ENCODE measurements around the gene RNF212. TPM values are rescaled to one million over a fixed set of nuclear protein-coding genes. Genes with fewer than 3 reads are reported as not detected.

The RNF212 gene
- polyA plus RNA-seq, 1 donor, result 1.8 TPM

DNA sequence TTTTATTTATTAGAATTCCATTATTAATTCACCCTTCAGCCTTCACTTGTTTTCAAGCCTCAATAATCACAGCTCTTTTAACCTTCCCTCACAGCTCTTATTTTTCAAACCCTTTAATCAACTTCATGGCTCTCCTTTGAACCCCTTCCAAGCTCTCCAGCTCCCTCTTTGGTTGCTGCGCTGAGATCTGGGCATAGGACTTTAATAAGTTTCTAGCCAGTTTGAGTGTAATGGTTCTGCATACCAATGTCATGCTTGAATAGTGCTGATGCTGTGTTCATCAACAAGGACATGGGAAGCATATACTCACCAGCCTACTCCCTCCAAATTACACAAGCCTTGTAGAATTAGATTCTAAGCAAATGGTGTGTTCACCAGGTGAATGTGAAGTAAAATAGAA, 3.5 kb upstream of the RNF212 start:
- no peaks in the 10 kb centered on the region for H3K36me3 ChIP-seq (ENCODE audit: control insufficient read depth, insufficient read depth, low read length)
- no CpG with 5 or more reads among the region's 1 CpG for WGBS (ENCODE audit: insufficient coverage, low lambda C conversion rate)
- no peak for DNase-seq
- peaks cover 3% of the 10 kb centered on the region for H3K27me3 ChIP-seq (ENCODE audit: control insufficient read depth, insufficient read depth, low read length)
- no peaks in the 10 kb centered on the region for H3K9me3 ChIP-seq (ENCODE audit: control insufficient read depth, low read depth, low read length)
- H3K4me3 ChIP-seq (ENCODE audit: low read length), result no peak overlapping the region
- H3K4me1 ChIP-seq (ENCODE audit: control insufficient read depth, insufficient read depth, low read length), result no peaks in the 10 kb centered on the region
- no peak overlapping the region for H3K27ac ChIP-seq (ENCODE audit: low read length)

DNA sequence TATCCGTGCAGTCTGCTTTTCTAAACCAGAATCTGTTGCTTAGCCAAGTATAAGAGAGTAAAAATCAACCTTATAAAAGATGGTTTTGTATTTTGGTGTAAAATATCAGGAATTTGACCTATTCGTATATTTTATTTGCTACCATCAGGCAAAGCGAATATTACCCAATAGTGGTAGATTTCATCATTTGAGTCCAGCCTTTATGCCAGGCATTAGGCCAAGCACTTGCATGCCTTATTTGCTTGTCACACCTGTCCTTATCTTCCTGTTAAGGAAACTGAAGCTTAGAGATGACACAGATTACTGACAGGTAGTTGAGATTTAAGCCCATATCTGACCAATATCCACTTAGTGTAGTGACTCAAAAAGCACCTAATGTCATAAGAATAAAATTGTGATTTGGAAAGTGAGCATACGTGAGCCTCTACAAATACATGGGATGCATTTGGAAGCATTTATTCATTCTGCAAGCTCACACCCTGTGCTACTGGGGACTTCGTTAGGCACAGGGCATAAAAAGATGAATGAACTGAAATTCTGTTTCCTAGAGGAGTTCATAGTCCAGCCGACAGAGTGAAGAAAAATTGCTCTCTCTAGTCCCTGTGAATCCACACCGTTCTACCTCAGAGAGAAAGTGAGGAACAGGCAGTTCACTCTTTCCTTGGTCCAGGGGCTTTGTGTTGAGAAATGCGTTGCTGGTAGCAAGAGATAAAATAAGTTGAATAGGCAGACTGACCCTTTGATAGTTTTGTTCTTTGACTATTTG, 2.3 kb upstream of the RNF212 start:
- 72% methylated on average over 4 of the region's 8 CpGs for WGBS (ENCODE audit: insufficient coverage, low lambda C conversion rate)
- Histone ChIP-seq H3K36me3 (ENCODE audit: control insufficient read depth, insufficient read depth, low read length) (no peaks in the 10 kb centered on the region), H3K27ac (ENCODE audit: low read length) (no peak overlapping the region), H3K4me3 (ENCODE audit: low read length) (no peak overlapping the region), H3K9me3 (ENCODE audit: control insufficient read depth, low read depth, low read length) (no peaks in the 10 kb centered on the region), H3K27me3 (ENCODE audit: control insufficient read depth, insufficient read depth, low read length) (peaks cover 7% of the 10 kb centered on the region), H3K4me1 (ENCODE audit: control insufficient read depth, insufficient read depth, low read length) (no peaks in the 10 kb centered on the region)
- DNase-seq, result peak in 1 of 2 donors; percentile 8

DNA sequence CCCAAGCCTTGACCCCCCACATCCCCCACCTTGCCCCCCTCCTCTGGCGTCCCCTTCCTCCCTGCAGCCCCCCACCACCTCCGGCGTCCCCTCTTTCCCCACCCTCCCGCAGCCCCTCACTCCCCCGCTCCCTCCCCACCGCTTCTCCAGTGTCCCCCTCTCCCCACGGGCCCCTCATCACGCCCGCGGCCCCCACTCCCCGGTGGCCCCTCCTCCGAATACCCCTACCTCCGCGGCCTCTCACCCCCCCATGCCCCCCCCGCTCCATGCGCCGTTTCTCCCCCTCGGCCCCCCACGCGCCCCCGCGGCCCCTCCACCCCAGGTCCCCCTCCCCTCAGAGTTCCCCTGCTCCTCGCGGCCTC, 562 bp downstream of the RNF212 start:
- Histone ChIP-seq H3K27ac (ENCODE audit: low read length) (no peak overlapping the region), H3K4me3 (ENCODE audit: low read length) (no peak overlapping the region), H3K4me1 (ENCODE audit: control insufficient read depth, insufficient read depth, low read length) (peaks cover 5% of the 10 kb centered on the region), H3K36me3 (ENCODE audit: control insufficient read depth, insufficient read depth, low read length) (no peaks in the 10 kb centered on the region), H3K27me3 (ENCODE audit: control insufficient read depth, insufficient read depth, low read length) (peaks cover 7% of the 10 kb centered on the region), H3K9me3 (ENCODE audit: control insufficient read depth, low read depth, low read length) (no peaks in the 10 kb centered on the region)
- no CpG with 5 or more reads among the region's 24 CpGs for WGBS (ENCODE audit: insufficient coverage, low lambda C conversion rate)
- no peak for DNase-seq

DNA sequence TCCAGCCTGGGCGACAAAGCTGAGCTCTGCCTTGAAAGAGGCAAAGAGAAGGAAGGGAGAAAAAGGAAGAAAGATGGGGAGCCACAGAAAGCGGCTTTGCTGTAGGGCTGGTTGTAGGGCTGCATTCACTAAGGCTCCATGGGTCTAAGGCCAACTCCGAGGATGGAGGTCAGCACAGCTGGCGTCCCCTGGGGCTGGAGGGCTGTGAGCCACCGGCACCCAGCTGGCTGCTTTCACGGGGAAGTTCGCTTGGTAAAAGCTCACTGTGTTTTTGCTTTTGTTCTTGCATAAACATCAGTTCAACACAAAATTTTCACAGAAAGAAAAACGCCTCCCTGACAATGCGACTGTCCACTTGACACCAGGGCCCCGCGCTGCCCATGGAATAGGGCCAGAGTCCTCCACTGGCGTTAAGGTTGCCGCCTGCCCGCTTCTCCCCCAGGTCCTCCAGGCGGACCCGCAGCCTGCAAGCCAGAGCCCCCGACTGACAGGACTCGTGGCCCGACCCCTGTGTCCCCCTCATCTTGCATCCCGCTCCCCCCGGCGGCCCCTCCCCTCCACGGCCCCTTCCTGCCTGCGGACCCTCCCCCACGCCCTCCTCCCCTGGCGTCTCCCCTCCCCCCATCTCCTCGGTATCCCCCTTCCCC, 1.1 kb downstream of the RNF212 start:
- WGBS (ENCODE audit: insufficient coverage, low lambda C conversion rate), result 80% methylated on average over 1 of the region's 27 CpGs
- Histone ChIP-seq H3K27me3 (ENCODE audit: control insufficient read depth, insufficient read depth, low read length) (peaks cover 7% of the 10 kb centered on the region), H3K36me3 (ENCODE audit: control insufficient read depth, insufficient read depth, low read length) (no peaks in the 10 kb centered on the region), H3K4me1 (ENCODE audit: control insufficient read depth, insufficient read depth, low read length) (peaks cover 5% of the 10 kb centered on the region), H3K9me3 (ENCODE audit: control insufficient read depth, low read depth, low read length) (no peaks in the 10 kb centered on the region), H3K4me3 (ENCODE audit: low read length) (no peak overlapping the region), H3K27ac (ENCODE audit: low read length) (no peak overlapping the region)
- DNase-seq, result no peak

DNA sequence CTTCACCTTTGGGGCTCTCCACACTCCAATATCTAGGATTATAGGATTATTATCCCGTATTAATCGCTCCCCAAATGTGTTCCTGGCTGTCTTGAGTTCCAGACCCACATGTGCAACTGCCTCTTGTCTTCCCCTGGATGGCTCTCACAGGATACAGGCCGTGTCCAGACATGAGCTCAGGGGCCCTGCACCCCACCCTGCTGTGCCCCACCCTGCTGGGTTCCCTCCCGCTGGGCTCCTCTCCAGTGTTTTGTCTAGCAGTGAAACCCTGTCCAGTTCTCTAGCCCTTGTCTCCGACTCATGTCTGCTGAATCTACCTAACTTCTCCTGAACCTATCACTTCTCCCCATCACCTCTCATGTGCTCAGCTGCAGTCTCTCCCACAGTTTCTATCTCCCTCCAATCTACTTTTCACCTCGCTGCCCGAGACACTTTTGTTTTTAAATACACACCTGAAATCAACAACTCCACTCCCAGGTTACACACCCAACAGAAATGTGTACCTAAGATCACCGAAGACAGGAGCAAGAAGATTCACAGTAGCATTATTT, 2.0 kb downstream of the RNF212 start:
- H3K27ac ChIP-seq (ENCODE audit: low read length), result no peak overlapping the region
- H3K36me3 ChIP-seq (ENCODE audit: control insufficient read depth, insufficient read depth, low read length), result no peaks in the 10 kb centered on the region
- peaks cover 7% of the 10 kb centered on the region for H3K27me3 ChIP-seq (ENCODE audit: control insufficient read depth, insufficient read depth, low read length)

DNA sequence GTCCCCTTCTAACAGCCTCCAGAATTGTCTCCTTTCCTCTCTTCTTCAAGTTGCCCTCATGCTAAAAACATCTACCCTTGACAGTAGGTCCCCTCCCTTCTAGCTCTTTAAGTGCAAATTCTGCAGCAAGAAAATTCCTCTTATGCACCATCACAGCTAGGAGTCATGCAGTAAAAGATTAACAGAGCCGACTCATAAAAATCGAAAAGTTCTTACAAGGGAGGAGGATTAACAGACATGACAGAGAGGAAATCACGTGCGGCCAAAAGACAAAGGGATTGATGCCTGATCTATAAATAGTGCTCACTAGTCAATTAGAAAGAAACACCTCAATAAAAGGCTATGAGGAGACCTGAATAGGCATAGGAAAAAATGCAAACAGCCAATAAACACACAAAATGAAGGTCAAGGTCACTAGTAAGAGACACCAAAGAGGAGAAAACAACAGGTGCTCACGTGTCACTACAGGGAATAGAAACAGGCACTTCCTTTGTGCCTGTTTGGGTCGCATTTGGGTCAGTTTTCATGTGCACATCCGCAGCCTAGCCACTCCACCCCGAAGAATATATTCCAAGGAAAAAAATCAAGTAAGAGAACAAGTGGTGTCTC, 3.4 kb downstream of the RNF212 start:
- no peak overlapping the region for H3K27ac ChIP-seq (ENCODE audit: low read length)
- no peaks in the 10 kb centered on the region for H3K36me3 ChIP-seq (ENCODE audit: control insufficient read depth, insufficient read depth, low read length)
- peaks cover 5% of the 10 kb centered on the region for H3K4me1 ChIP-seq (ENCODE audit: control insufficient read depth, insufficient read depth, low read length)
- H3K27me3 ChIP-seq (ENCODE audit: control insufficient read depth, insufficient read depth, low read length), result peaks cover 7% of the 10 kb centered on the region
- WGBS (ENCODE audit: insufficient coverage, low lambda C conversion rate), result no CpG with 5 or more reads among the region's 8 CpGs
- DNase-seq, result peak; percentile 19 to 71
- no peaks in the 10 kb centered on the region for H3K9me3 ChIP-seq (ENCODE audit: control insufficient read depth, low read depth, low read length)
- H3K4me3 ChIP-seq (ENCODE audit: low read length), result no peak overlapping the region

More for the DNA sequence above, 2.0 kb downstream of the RNF212 start:
- WGBS (ENCODE audit: insufficient coverage, low lambda C conversion rate), result 38% methylated on average over 2 of the region's 8 CpGs
- DNase-seq, result no peak
- Histone ChIP-seq H3K4me3 (ENCODE audit: low read length) (no peak overlapping the region), H3K4me1 (ENCODE audit: control insufficient read depth, insufficient read depth, low read length) (peaks cover 5% of the 10 kb centered on the region), H3K9me3 (ENCODE audit: control insufficient read depth, low read depth, low read length) (no peaks in the 10 kb centered on the region)

DNA sequence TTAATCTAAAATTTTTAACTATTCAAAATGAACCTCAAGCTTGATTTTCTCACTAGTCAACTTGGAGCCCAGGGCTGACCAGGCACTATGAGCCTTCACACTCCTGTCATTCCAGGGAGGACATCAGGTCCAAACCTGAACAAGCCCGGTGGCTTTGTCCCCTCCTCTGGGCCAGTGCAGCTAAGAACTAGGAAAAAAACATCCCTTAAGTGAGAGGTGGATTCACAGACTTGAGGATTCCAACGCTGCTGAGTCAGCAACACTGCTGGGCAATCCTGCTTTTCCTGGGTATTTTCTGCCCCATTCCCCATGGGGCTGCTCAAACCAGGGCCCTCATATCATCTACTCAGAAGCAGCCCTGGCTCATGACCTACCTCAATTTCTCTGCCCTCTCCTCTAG, 4.0 kb downstream of the RNF212 start:
- Histone ChIP-seq H3K27ac (ENCODE audit: low read length) (no peak overlapping the region), H3K36me3 (ENCODE audit: control insufficient read depth, insufficient read depth, low read length) (no peaks in the 10 kb centered on the region), H3K4me1 (ENCODE audit: control insufficient read depth, insufficient read depth, low read length) (peaks cover 5% of the 10 kb centered on the region), H3K9me3 (ENCODE audit: control insufficient read depth, low read depth, low read length) (no peaks in the 10 kb centered on the region), H3K27me3 (ENCODE audit: control insufficient read depth, insufficient read depth, low read length) (peaks cover 7% of the 10 kb centered on the region), H3K4me3 (ENCODE audit: low read length) (no peak overlapping the region)
- DNase-seq, result no peak
- no CpG with 5 or more reads among the region's 2 CpGs for WGBS (ENCODE audit: insufficient coverage, low lambda C conversion rate)

DNA sequence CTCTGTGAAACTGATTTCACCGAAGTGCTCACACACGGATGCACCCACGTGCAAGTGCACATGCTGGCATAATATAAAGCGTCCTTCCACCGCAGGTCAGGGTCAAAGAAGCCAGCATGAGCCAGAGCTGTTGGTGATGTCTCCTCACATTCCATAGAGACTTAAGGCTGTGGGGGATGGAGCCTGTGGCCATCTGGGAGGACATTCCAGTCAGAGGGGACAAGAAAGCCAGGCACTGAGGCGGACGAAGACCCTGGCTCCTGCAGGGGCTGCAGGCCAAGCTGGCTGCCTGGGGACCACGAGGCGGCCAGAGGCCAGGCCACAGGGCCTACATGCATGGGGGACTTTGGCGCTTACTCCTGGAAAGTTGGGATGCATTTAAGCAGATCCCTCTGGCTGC, 7.7 kb downstream of the RNF212 start:
- Histone ChIP-seq H3K9me3 (ENCODE audit: control insufficient read depth, low read depth, low read length) (no peaks in the 10 kb centered on the region), H3K27ac (ENCODE audit: low read length) (no peak overlapping the region), H3K36me3 (ENCODE audit: control insufficient read depth, insufficient read depth, low read length) (no peaks in the 10 kb centered on the region), H3K4me3 (ENCODE audit: low read length) (no peak overlapping the region), H3K4me1 (ENCODE audit: control insufficient read depth, insufficient read depth, low read length) (peaks cover 5% of the 10 kb centered on the region), H3K27me3 (ENCODE audit: control insufficient read depth, insufficient read depth, low read length) (no peaks in the 10 kb centered on the region)
- DNase-seq, result no peak
- WGBS (ENCODE audit: insufficient coverage, low lambda C conversion rate), result no CpG with 5 or more reads among the region's 10 CpGs

DNA sequence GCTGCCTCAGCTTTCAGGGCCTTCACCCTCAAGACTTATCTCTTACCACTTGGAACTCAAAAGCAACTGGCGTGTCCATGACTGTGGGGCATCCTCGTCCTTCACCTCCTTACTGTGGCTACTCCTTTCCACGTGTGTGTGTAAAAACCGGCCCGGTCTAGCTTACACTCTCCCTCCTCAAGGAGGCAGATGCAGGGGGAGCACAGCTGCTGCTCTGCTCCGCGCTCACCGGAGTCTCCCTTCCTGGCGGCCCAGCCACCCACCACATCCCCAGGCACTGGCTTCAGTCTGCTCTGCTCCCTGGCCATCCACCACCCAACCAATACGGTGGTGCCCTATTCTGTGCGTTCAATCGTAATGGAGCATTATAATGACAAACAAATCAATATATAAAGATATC, 8.3 kb downstream of the RNF212 start:
- no peak overlapping the region for H3K4me3 ChIP-seq (ENCODE audit: low read length)
- H3K36me3 ChIP-seq (ENCODE audit: control insufficient read depth, insufficient read depth, low read length), result no peaks in the 10 kb centered on the region
- H3K4me1 ChIP-seq (ENCODE audit: control insufficient read depth, insufficient read depth, low read length), result peaks cover 11% of the 10 kb centered on the region
- no CpG with 5 or more reads among the region's 12 CpGs for WGBS (ENCODE audit: insufficient coverage, low lambda C conversion rate)
- no peaks in the 10 kb centered on the region for H3K9me3 ChIP-seq (ENCODE audit: control insufficient read depth, low read depth, low read length)
- no peak for DNase-seq
- H3K27ac ChIP-seq (ENCODE audit: low read length), result no peak overlapping the region
- no peaks in the 10 kb centered on the region for H3K27me3 ChIP-seq (ENCODE audit: control insufficient read depth, insufficient read depth, low read length)

DNA sequence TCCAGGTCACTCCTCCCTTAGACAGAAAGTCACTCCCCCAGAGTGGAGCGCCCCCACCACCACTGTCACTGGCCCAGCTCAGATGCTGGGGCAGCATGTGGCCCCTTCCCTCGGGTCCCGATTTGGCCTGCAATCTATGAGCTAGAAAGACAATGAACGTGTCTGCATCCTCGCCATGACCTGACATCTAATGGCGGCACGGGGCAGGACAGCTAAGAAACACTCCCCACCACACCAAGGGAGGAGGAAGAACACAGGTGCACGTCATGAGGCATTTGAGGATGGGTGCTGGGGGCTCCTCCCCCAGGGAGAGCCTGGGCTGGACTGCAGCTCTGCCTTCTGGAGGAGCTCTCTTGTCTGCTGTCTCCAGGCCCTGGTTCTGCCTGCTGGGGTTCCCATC, 8.7 kb downstream of the RNF212 start:
- Histone ChIP-seq H3K27ac (ENCODE audit: low read length) (no peak overlapping the region), H3K9me3 (ENCODE audit: control insufficient read depth, low read depth, low read length) (no peaks in the 10 kb centered on the region), H3K4me3 (ENCODE audit: low read length) (no peak overlapping the region), H3K36me3 (ENCODE audit: control insufficient read depth, insufficient read depth, low read length) (no peaks in the 10 kb centered on the region), H3K4me1 (ENCODE audit: control insufficient read depth, insufficient read depth, low read length) (peaks cover 11% of the 10 kb centered on the region), H3K27me3 (ENCODE audit: control insufficient read depth, insufficient read depth, low read length) (no peaks in the 10 kb centered on the region)
- no peak for DNase-seq
- no CpG with 5 or more reads among the region's 8 CpGs for WGBS (ENCODE audit: insufficient coverage, low lambda C conversion rate)

All from large intestine (tissue), 3 donors.